GM21825 (cell line): ENCODE measurements around the gene SATB1.

ENCODE experiments used
- ATAC-seq: cut with Tn5 transposase; IDR thresholded peaks from one replicate; pipeline ENCODE4 v1.9.1; 2021; ENCODE audit warnings: mild to moderate bottlenecking, moderate library complexity; ENCODE audit not compliant: unreplicated experiment

The SATB1 gene

GRCh38 chr3:18402239-18402799 lies 22.8 kb downstream of the SATB1 start:
- ATAC-seq: no peak

- ATAC-seq: no peak
Measured at GRCh38 chr3:18401300-18401961, 23.7 kb downstream of the SATB1 start.

- no peak for ATAC-seq
Measured at GRCh38 chr3:18398448-18398847, 26.7 kb downstream of the SATB1 start.

GRCh38 chr3:18396428-18396827 lies 28.7 kb downstream of the SATB1 start:
- ATAC-seq: no peak

GRCh38 chr3:18394384-18394995 lies 30.6 kb downstream of the SATB1 start:
- ATAC-seq: no peak

GRCh38 chr3:18393906-18394305 lies 31.2 kb downstream of the SATB1 start:
- no peak for ATAC-seq

GRCh38 chr3:18390024-18390660 lies 35.0 kb downstream of the SATB1 start:
- no peak for ATAC-seq

GRCh38 chr3:18389108-18389733 lies 35.9 kb downstream of the SATB1 start:
- no peak for ATAC-seq

GRCh38 chr3:18386274-18386890 lies 38.8 kb downstream of the SATB1 start:
- ATAC-seq: no peak

- ATAC-seq: no peak
Measured at GRCh38 chr3:18385706-18386105, 39.4 kb downstream of the SATB1 start.

- no peak for ATAC-seq
Measured at GRCh38 chr3:18382760-18383369, 42.3 kb downstream of the SATB1 start.

GRCh38 chr3:18379647-18380046 lies 45.5 kb downstream of the SATB1 start:
- ATAC-seq: no peak

- ATAC-seq: no peak
Measured at GRCh38 chr3:18378218-18378617, 46.9 kb downstream of the SATB1 start.

GRCh38 chr3:18376682-18377081 lies 48.5 kb downstream of the SATB1 start:
- ATAC-seq: no peak

- ATAC-seq: no peak
Measured at GRCh38 chr3:18372786-18373405, 52.2 kb downstream of the SATB1 start.

- ATAC-seq: no peak
Measured at GRCh38 chr3:18370672-18371071, 54.5 kb downstream of the SATB1 start.

- ATAC-seq: no peak
Measured at GRCh38 chr3:18369551-18370185, 55.5 kb downstream of the SATB1 start.

GRCh38 chr3:18366258-18366657 lies 58.9 kb downstream of the SATB1 start:
- ATAC-seq: no peak

GRCh38 chr3:18363338-18363737 lies 61.8 kb downstream of the SATB1 start:
- no peak for ATAC-seq

GRCh38 chr3:18357747-18358146 lies 67.4 kb downstream of the SATB1 start:
- ATAC-seq: no peak
